NCI-H446 (cell line): ENCODE data around the gene PCDHB3.
"Not testable (repeated sequence)": the region's sequence is repeated elsewhere in the genome, so short reads cannot be mapped to it uniquely, and the experiment has no call there.

Experiments used
- DNase-seq, 2 experiments: peaks; one replicate each; lab custom pipeline; 2025; lab: John Stamatoyannopoulos, UW

PCDHB3 gene

GRCh38 chr5:141100243-141100805, at the start of gene PCDHB3:
TSS of gene PCDHB3 (plus strand) at chr5:141100473. CDS start at chr5:141100650, 177 bp downstream.
- no peak for DNase-seq

GRCh38 chr5:141050622-141051520, 49.4 kb upstream of the PCDHB3 start, which contains the start of gene PCDHB1:
TSS of gene PCDHB1 (plus strand) at chr5:141051374. CDS start at chr5:141051471, 97 bp downstream.
- DNase-seq, result no peak

DNA sequence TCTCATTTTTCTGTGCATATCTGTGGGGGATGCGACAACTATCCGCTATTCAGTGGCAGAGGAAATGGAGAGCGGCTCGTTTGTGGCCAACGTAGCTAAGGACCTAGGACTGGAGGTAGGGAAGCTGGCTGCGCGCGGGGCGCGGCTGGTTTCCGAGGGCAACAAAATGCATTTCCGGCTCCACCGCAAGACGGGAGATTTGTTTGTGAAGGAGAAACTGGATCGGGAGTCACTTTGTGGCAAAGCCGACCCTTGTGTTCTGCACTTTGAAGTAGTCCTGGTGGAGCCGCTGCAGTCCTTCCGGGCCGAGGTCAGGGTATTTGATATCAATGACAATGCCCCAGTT, 48.8 kb upstream of the PCDHB3 start:
- no peak for DNase-seq

DNA sequence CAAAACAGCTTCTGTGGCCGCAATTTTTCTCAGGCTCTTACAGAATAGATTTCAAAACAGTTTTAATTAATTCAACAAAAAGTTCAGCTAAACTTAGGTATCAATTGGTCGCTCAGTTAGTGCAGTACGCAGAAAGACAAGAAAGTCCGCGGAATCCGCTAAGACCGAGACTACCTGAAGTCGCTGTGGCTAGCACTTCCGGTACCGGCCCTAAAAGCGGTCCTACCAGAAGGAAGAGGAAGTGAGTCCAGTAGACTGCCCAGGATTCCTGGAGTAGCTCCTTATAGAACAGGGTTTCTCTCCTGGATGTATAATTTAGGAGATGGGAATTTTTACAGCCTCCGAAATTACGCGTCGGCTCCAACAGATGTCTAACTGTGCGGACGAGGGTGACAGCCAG, 22.4 kb upstream of the PCDHB3 start:
- DNase-seq, result no peak

DNA sequence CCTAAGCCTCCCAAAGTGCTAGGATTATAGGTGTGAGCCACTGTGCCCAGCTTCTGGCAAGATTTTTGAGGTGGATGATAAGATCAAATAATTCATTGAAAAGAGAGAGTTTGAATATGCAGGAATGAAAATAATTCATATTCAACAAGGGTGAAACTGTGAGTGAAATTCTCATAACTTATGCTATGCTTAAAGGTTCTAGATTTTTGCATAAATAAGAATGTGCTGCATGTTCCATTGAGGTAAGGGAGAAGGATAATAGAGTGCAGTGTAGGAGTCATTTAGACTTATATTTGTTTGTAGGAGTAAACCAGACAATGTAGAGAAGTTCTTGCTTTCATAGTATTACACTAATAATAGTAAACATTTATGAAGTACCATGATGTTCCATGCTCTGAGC, 18.0 kb upstream of the PCDHB3 start:
- no peak for DNase-seq

DNA sequence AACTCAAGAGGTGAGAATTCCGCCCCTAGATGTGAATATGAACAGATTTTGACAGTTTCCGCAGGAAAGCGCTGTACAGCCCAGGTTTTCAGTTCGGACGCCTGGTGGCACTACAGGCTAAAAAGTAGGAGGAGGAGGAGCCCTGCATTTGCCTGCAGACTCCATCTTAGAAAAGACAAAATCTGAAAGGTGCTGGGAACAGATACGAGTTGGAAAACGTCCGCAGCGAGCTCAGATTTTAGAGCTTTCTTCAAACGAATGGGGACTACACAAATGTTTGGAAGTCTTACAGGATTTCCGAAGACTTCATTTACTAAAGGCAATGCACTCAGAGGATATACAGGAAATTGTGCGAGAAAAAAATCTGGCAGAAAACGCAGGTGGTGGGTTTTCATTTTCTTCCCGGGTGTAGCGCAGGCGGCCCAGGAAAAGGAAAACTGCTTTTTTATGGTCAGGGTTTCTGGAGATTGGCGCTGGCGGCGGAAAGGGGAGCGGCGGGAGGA, 15.7 kb upstream of the PCDHB3 start:
- peak; percentile 35 to 54 for DNase-seq

DNA sequence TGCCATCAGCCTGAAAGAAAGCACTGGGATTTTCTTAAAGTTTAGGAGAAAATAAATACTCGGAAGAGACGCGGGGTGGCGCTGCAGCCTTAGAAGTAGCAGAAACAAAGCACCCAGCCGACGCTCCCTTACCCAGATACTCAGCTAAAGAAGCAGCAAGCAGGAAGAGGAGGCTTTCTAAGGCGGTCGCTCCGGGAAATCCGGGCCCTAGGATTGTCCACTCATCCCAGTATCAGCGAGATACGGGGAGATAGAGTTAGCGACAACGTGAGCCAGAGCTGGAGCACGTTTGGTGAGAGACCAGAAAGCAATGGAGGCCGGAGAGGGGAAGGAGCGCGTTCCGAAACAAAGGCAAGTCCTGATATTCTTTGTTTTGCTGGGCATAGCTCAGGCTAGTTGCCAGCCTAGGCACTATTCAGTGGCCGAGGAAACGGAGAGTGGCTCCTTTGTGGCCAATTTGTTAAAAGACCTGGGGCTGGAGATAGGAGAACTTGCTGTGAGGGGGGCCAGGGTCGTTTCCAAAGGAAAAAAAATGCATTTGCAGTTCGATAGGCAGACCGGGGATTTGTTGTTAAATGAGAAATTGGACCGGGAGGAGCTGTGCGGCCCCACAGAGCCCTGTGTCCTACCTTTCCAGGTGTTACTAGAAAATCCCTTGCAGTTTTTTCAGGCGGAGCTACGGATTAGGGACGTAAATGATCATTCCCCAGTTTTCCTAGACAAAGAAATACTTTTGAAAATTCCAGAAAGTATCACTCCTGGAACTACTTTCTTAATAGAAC, 5.6 kb upstream of the PCDHB3 start, which contains the start of gene PCDHB2:
Gene PCDHB2 (plus strand): TSS at position 135 of the 782 bp plus-strand sequence. CDS start 176 bp downstream, at position 311.
- DNase-seq, result peak; percentile 61 to 85

DNA sequence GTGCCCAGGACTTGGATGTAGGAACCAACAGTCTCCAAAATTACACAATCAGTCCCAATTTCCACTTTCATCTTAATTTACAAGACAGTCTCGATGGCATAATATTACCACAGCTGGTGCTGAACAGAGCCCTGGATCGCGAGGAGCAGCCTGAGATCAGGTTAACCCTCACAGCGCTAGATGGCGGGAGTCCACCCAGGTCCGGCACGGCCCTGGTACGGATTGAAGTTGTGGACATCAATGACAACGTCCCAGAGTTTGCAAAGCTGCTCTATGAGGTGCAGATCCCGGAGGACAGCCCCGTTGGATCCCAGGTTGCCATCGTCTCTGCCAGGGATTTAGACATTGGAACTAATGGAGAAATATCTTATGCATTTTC, 5.0 kb upstream of the PCDHB3 start:
- no peak for DNase-seq

DNA sequence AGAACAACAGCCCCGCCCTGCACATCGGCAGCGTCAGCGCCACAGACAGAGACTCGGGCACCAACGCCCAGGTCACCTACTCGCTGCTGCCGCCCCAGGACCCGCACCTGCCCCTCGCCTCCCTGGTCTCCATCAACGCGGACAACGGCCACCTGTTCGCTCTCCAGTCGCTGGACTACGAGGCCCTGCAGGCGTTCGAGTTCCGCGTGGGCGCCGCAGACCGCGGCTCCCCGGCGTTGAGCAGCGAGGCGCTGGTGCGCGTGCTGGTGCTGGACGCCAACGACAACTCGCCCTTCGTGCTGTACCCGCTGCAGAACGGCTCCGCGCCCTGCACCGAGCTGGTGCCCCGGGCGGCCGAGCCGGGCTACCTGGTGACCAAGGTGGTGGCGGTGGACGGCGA, 4.1 kb upstream of the PCDHB3 start:
- not testable (repeated sequence) for DNase-seq

GRCh38 chr5:141096586-141096985, 3.7 kb upstream of the PCDHB3 start:
- not testable (repeated sequence) for DNase-seq

DNA sequence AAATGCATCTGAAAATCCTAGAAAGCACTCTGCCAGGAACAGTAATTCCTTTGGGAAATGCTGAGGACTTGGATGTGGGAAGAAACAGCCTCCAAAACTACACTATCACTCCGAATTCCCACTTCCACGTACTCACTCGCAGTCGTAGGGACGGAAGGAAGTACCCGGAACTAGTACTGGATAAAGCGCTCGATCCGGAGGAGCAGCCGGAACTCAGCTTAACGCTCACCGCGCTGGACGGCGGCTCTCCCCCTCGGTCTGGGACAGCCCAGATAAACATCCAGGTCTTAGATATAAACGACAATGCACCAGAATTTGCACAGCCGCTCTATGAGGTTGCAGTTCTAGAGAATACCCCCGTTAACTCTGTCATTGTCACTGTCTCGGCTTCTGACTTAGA, 786 bp downstream of the PCDHB3 start:
- DNase-seq, result no peak

DNA sequence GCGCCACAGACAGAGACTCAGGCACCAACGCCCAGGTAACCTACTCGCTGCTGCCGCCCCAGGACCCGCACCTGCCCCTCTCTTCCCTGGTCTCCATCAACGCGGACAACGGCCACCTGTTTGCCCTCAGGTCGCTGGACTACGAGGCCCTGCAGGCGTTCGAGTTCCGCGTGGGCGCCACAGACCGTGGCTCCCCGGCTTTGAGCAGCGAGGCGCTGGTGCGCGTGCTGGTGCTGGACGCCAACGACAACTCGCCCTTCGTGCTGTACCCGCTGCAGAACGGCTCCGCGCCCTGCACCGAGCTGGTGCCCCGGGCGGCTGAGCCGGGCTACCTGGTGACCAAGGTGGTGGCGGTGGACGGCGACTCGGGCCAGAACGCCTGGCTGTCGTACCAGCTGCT, 1.8 kb downstream of the PCDHB3 start:
- DNase-seq, result not testable (repeated sequence)

DNA sequence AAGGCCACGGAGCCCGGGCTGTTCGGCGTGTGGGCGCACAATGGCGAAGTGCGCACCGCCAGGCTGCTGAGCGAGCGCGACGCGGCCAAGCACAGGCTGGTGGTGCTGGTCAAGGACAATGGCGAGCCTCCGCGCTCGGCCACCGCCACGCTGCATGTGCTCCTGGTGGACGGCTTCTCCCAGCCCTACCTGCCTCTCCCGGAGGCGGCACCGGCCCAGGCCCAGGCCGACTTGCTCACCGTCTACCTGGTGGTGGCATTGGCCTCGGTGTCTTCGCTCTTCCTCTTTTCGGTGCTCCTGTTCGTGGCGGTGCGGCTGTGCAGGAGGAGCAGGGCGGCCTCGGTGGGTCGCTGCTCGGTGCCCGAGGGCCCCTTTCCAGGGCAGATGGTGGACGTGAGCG, 2.2 kb downstream of the PCDHB3 start:
- DNase-seq, result not testable (repeated sequence)

- DNase-seq, result no peak
Measured at GRCh38 chr5:141105350-141105749, 5.1 kb downstream of the PCDHB3 start.

DNA sequence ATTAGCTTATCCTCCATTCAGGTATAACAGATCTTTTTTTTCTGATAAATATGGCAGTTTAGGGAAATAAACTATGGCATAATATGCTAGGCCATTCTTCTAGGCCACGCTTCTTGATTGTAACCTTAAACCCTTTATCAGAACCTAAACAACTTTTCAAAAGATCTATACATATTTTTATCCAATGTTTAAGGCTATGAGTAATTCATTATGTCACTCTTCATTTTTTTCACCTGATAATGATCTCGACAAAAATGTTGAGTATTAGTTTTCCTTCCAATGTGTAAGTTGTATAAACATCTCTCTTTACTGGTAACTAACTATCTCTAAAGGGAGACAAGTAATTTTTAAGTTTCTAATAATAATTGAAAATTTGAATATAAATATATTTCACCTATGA, 19.0 kb downstream of the PCDHB3 start:
- DNase-seq, result no peak

DNA sequence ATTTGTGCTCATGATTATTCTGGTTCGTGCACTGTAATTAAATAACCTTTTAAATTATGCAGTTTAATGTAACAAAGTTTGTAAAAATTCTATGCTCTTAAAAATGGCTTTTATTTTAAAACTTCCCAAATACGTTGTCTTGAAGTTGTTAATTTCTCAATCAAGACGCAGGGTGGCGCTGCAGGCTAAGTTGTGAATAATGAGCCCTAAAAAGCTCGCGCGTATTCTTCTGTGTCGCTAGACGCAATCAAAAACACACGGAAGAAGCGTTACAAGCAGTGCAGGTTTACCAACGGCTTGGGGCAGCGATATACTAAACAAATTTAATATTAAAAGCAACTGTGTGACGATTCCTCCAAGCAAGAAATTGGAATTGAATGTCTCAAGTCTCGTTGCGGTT, 21.3 kb downstream of the PCDHB3 start, which contains the start of gene PCDHB4:
Gene PCDHB4 (plus strand): TSS at position 256 of the 400 bp plus-strand sequence. CDS start 181 bp downstream, outside the sequence.
- DNase-seq, result peak; percentile 10 to 33

- no peak for DNase-seq
Measured at GRCh38 chr5:141121985-141122384, 21.7 kb downstream of the PCDHB3 start.

DNA sequence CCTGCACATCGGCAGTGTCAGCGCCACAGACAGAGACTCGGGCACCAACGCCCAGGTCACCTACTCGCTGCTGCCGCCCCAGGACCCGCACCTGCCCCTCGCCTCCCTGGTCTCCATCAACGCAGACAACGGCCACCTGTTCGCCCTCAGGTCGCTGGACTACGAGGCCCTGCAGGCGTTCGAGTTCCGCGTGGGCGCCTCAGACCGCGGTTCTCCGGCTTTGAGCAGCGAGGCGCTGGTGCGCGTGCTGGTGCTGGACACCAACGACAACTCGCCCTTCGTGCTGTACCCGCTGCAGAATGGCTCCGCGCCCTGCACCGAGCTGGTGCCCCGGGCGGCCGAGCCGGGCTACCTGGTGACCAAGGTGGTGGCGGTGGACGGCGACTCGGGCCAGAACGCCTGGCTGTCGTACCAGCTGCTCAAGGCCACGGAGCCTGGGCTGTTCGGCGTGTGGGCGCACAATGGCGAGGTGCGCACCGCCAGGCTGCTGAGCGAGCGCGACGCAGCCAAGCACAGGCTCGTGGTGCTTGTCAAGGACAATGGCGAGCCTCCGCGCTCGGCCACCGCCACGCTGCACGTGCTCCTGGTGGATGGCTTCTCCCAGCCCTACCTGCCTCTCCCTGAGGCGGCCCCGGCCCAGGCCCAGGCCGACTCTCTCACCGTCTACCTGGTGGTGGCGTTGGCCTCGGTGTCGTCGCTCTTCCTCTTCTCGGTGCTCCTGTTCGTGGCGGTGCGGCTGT, 23.3 kb downstream of the PCDHB3 start:
- DNase-seq, result not testable (repeated sequence)

GRCh38 chr5:141127305-141127704, 27.0 kb downstream of the PCDHB3 start:
- DNase-seq, result no peak

- peak; percentile 44 to 80 for DNase-seq
Measured at GRCh38 chr5:141135030-141135717, 34.9 kb downstream of the PCDHB3 start, which contains the start of gene PCDHB5. TSS of gene PCDHB5 (plus strand) at chr5:141135206. CDS start at chr5:141135435, 229 bp downstream.
